Liver (tissue), 9 donors: ENCODE measurements around the gene MLLT3. TPM values are rescaled to one million over a fixed set of nuclear protein-coding genes. Genes with fewer than 3 reads are reported as not detected.

Experiments used
- DNase-seq: peaks from one replicate; pipeline ENCODE4 v3.0.0-alpha.2; 2017; ENCODE audit warnings: low spot score
- H3K27ac ChIP-seq, 2 donors: one replicate each; pipeline ENCODE4 v1.7.0; 2013; ENCODE audit warnings: inconsistent platforms in 2 of 2, low read length in 2 of 2, control low read depth in 1 of 2, low read depth in 1 of 2, mild to moderate bottlenecking in 1 of 2
- H3K27me3 ChIP-seq, 4 donors: one replicate each; pipeline versions ENCODE4 v1.6.1 to v1.7.0; 2013; ENCODE audit warnings: low read length in 3 of 4, inconsistent platforms in 1 of 4, mild to moderate bottlenecking in 1 of 4, moderate library complexity in 1 of 4; ENCODE audit not compliant: control insufficient read depth in 4 of 4, insufficient read depth in 4 of 4
- H3K36me3 ChIP-seq, 4 donors: one replicate each; pipeline versions ENCODE4 v1.6.1 to v1.7.0; 2013; ENCODE audit warnings: low read length in 3 of 4, mild to moderate bottlenecking in 3 of 4, low read depth in 1 of 4, moderate library complexity in 1 of 4; ENCODE audit not compliant: control insufficient read depth in 4 of 4, insufficient read depth in 3 of 4
- H3K4me1 ChIP-seq, 4 donors: one replicate each; pipeline versions ENCODE4 v1.6.1 to v1.7.0; 2013; ENCODE audit warnings: low read length in 3 of 4, mild to moderate bottlenecking in 3 of 4, moderate library complexity in 1 of 4; ENCODE audit not compliant: control insufficient read depth in 4 of 4, insufficient read depth in 4 of 4
- H3K4me3 ChIP-seq, 3 donors: one replicate each; pipeline versions ENCODE4 v1.6.1 to v1.7.0; 2013; ENCODE audit warnings: low read length in 3 of 3, control low read depth in 1 of 3, low read depth in 1 of 3, mild to moderate bottlenecking in 1 of 3
- H3K9ac ChIP-seq, 2 donors: one replicate each; pipeline ENCODE4 v1.7.0; 2013; ENCODE audit warnings: low read length in 2 of 2, mild to moderate bottlenecking in 2 of 2, moderate library complexity in 2 of 2, control low read depth in 1 of 2, low read depth in 1 of 2
- H3K9me3 ChIP-seq, 4 donors: one replicate each; pipeline versions ENCODE4 v1.6.1 to v1.7.0; 2013; ENCODE audit warnings: low read length in 3 of 4; ENCODE audit not compliant: control insufficient read depth in 4 of 4
- EGR1 ChIP-seq, 2 donors: IDR thresholded peaks; 2 replicates each; pipeline ENCODE4 v1.6.1; 2016 to 2018; ENCODE audit warnings: antibody characterized with exemption in 2 of 2, low read depth in 2 of 2
- FOXA1 ChIP-seq: IDR thresholded peaks from 2 replicates; pipeline ENCODE4 v1.6.1; 2016; ENCODE audit warnings: antibody characterized with exemption
- FOXA2 ChIP-seq: IDR thresholded peaks from 2 replicates; pipeline ENCODE4 v1.6.1; 2016; ENCODE audit warnings: antibody characterized with exemption
- GABPA ChIP-seq, 2 donors: IDR thresholded peaks in 1 of 2; conservative IDR thresholded peaks in 1 of 2; 2 replicates each; pipeline ENCODE4 v1.6.1; 2016; ENCODE audit warnings: antibody characterized with exemption in 2 of 2, mild to moderate bottlenecking in 1 of 2, moderate library complexity in 1 of 2
- HNF4A ChIP-seq, 2 donors: conservative IDR thresholded peaks; 2 replicates each; pipeline ENCODE4 v1.6.1; 2016; ENCODE audit warnings: antibody characterized with exemption in 2 of 2, mild to moderate bottlenecking in 2 of 2
- HNF4G ChIP-seq: IDR thresholded peaks from 2 replicates; pipeline ENCODE4 v1.6.1; 2016; ENCODE audit warnings: antibody characterized with exemption
- JUND ChIP-seq, 2 donors: IDR thresholded peaks; 2 replicates each; pipeline ENCODE4 v1.6.1; 2016; ENCODE audit warnings: antibody characterized with exemption in 2 of 2
- MAX ChIP-seq: IDR thresholded peaks from 2 replicates; pipeline ENCODE4 v1.6.1; 2016; ENCODE audit warnings: antibody characterized with exemption
- NR2F2 ChIP-seq: IDR thresholded peaks from 2 replicates; pipeline ENCODE4 v1.6.1; 2016; ENCODE audit warnings: antibody characterized with exemption
- RAD21 ChIP-seq, 2 donors: IDR thresholded peaks; 2 replicates each; pipeline ENCODE4 v1.6.1; 2016; ENCODE audit warnings: antibody characterized with exemption in 2 of 2, mild to moderate bottlenecking in 2 of 2
- RXRA ChIP-seq, 2 donors: IDR thresholded peaks; 2 replicates each; pipeline ENCODE4 v1.6.1; 2017 to 2018; ENCODE audit warnings: antibody characterized with exemption in 2 of 2, mild to moderate bottlenecking in 1 of 2
- SP1 ChIP-seq: IDR thresholded peaks from 2 replicates; pipeline ENCODE4 v1.6.1; 2018; ENCODE audit warnings: antibody characterized with exemption, mild to moderate bottlenecking
- TAF1 ChIP-seq: conservative IDR thresholded peaks from 2 replicates; pipeline ENCODE4 v1.6.1; 2016; ENCODE audit warnings: antibody characterized with exemption, mild to moderate bottlenecking
- YY1 ChIP-seq: IDR thresholded peaks from 2 replicates; pipeline ENCODE4 v1.6.1; 2016; ENCODE audit warnings: antibody characterized with exemption, mild to moderate bottlenecking
- WGBS: extraction: QIAGEN DNeasy Blood & Tissue Kit; methylation state at CpG from one replicate; pipeline ENCODE4 v1.1.7; 2013; 5-methylcytosine and 5-hydroxymethylcytosine counted together
- polyA plus RNA-seq, 2 donors: library from polyadenylated mRNA; stranded (reverse) in 1 of 2; unstranded in 1 of 2; fragments of 200-250 nt in 1 of 2; fragments of >200 nt in 1 of 2; fragmentation: Nextera tagmentation in 1 of 2; extraction: Ambion mirVana in 1 of 2; gene quantifications; one replicate each; pipeline versions ENCODE4 v1.2.1 to v1.2.3, GENCODE V29; 2013 to 2015
- total RNA-seq, 2 donors: library from RNA; depleted of rRNA; stranded (reverse); fragments of >200 nt; gene quantifications; one replicate each; pipeline ENCODE4 v1.2.3, GENCODE V29; 2014
- TF ChIP-seq, protein P1 (sequence below): IDR thresholded peaks from 2 replicates; pipeline ENCODE4 v1.6.1; 2016; ENCODE audit warnings: antibody characterized with exemption, mild to moderate bottlenecking
- TF ChIP-seq, protein P2 (sequence below): IDR thresholded peaks from 2 replicates; pipeline ENCODE4 v1.6.1; 2016; ENCODE audit warnings: antibody characterized with exemption
- TF ChIP-seq, protein P3 (sequence below): fragments of 150-350 bp; IDR thresholded peaks from 2 replicates; pipeline ENCODE4 v1.5.1; 2017; ENCODE audit warnings: improper control_type of control experiment, low read depth, low read length; ENCODE audit not compliant: missing input control
- donor health status: healthy.
- donor health status: healthy.
- donor health status: healthy.
- donor health status: healthy.
- donor health status: healthy.

Gene MLLT3
- total and polyA plus RNA-seq, 4 donors = 0.79 to 25.5 (median 1.3) TPM

DNA sequence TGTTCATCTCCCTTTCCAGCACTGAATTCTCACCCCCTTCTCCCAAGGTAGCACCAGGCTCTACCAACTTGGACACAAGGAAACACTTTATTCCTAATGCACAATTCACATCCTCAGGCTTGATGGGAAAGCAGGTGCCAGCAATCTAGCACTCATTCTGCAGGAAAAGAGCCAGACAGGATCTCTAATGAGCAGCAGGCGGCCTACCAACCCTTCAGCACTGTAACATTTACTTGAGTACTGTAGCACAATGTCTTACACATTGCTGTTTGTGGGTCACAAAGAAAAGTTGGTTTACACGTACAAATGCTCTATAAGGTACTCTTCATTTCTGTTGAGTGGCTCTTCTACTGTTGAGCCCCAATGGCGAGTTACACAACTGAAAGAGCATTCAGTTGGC lies 254.4 kb downstream of the MLLT3 start:
- TF ChIP-seq HNF4G = no peak
- TF ChIP-seq JUND (IDR thresholded peaks at IDR 0.05) = no peak
- no peak for TF ChIP-seq RAD21 (IDR thresholded peaks at IDR 0.05)
- no peak for TF ChIP-seq EGR1 (IDR thresholded peaks at IDR 0.05; ENCODE audit: low read depth in 2 of 2)
- TF ChIP-seq, protein P1, sequence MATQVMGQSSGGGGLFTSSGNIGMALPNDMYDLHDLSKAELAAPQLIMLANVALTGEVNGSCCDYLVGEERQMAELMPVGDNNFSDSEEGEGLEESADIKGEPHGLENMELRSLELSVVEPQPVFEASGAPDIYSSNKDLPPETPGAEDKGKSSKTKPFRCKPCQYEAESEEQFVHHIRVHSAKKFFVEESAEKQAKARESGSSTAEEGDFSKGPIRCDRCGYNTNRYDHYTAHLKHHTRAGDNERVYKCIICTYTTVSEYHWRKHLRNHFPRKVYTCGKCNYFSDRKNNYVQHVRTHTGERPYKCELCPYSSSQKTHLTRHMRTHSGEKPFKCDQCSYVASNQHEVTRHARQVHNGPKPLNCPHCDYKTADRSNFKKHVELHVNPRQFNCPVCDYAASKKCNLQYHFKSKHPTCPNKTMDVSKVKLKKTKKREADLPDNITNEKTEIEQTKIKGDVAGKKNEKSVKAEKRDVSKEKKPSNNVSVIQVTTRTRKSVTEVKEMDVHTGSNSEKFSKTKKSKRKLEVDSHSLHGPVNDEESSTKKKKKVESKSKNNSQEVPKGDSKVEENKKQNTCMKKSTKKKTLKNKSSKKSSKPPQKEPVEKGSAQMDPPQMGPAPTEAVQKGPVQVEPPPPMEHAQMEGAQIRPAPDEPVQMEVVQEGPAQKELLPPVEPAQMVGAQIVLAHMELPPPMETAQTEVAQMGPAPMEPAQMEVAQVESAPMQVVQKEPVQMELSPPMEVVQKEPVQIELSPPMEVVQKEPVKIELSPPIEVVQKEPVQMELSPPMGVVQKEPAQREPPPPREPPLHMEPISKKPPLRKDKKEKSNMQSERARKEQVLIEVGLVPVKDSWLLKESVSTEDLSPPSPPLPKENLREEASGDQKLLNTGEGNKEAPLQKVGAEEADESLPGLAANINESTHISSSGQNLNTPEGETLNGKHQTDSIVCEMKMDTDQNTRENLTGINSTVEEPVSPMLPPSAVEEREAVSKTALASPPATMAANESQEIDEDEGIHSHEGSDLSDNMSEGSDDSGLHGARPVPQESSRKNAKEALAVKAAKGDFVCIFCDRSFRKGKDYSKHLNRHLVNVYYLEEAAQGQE = no peak
- TF ChIP-seq FOXA1 = no peak
- no peak for TF ChIP-seq NR2F2
- TF ChIP-seq, protein P2, sequence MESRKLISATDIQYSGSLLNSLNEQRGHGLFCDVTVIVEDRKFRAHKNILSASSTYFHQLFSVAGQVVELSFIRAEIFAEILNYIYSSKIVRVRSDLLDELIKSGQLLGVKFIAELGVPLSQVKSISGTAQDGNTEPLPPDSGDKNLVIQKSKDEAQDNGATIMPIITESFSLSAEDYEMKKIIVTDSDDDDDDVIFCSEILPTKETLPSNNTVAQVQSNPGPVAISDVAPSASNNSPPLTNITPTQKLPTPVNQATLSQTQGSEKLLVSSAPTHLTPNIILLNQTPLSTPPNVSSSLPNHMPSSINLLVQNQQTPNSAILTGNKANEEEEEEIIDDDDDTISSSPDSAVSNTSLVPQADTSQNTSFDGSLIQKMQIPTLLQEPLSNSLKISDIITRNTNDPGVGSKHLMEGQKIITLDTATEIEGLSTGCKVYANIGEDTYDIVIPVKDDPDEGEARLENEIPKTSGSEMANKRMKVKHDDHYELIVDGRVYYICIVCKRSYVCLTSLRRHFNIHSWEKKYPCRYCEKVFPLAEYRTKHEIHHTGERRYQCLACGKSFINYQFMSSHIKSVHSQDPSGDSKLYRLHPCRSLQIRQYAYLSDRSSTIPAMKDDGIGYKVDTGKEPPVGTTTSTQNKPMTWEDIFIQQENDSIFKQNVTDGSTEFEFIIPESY = no peak
- TF ChIP-seq MAX = no peak
- no peak for TF ChIP-seq TAF1
- no peak for TF ChIP-seq SP1
- no peak for TF ChIP-seq YY1
- TF ChIP-seq GABPA (IDR thresholded peaks at IDR 0.05 in 1 of 2, conservative IDR thresholded peaks at IDR 0.05 in 1 of 2) = no peak
- no peak for TF ChIP-seq RXRA (IDR thresholded peaks at IDR 0.05)
- WGBS = 94% methylated on average over 3 of the region's 3 CpGs
- no peak overlapping the region for H3K4me3 ChIP-seq

GRCh38 chr9:20364959-20365358 lies 257.3 kb downstream of the MLLT3 start:
- Histone ChIP-seq H3K36me3 (no peaks in the 10 kb centered on the region), H3K9ac (no peak overlapping the region), H3K4me1 (no peaks in the 10 kb centered on the region), H3K9me3 (no peaks in the 10 kb centered on the region), H3K27ac (no peak overlapping the region), H3K4me3 (no peak overlapping the region), H3K27me3 (no peaks in the 10 kb centered on the region)
- TF ChIP-seq GABPA (IDR thresholded peaks at IDR 0.05 in 1 of 2, conservative IDR thresholded peaks at IDR 0.05 in 1 of 2) (no peak), EGR1 (IDR thresholded peaks at IDR 0.05; ENCODE audit: low read depth in 2 of 2) (no peak), HNF4A (conservative IDR thresholded peaks at IDR 0.05) (no peak), RAD21 (IDR thresholded peaks at IDR 0.05) (no peak), JUND (IDR thresholded peaks at IDR 0.05) (no peak), HNF4G (no peak), RXRA (IDR thresholded peaks at IDR 0.05) (no peak), YY1 (no peak), FOXA2 (no peak), MAX (no peak), TAF1 (no peak)
- TF ChIP-seq, protein P3, sequence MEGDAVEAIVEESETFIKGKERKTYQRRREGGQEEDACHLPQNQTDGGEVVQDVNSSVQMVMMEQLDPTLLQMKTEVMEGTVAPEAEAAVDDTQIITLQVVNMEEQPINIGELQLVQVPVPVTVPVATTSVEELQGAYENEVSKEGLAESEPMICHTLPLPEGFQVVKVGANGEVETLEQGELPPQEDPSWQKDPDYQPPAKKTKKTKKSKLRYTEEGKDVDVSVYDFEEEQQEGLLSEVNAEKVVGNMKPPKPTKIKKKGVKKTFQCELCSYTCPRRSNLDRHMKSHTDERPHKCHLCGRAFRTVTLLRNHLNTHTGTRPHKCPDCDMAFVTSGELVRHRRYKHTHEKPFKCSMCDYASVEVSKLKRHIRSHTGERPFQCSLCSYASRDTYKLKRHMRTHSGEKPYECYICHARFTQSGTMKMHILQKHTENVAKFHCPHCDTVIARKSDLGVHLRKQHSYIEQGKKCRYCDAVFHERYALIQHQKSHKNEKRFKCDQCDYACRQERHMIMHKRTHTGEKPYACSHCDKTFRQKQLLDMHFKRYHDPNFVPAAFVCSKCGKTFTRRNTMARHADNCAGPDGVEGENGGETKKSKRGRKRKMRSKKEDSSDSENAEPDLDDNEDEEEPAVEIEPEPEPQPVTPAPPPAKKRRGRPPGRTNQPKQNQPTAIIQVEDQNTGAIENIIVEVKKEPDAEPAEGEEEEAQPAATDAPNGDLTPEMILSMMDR = no peak
- TF ChIP-seq, protein P2 = no peak
- DNase-seq = no peak
- WGBS = 78% methylated on average over 3 of the region's 3 CpGs

More for the DNA sequence above, 254.4 kb downstream of the MLLT3 start:
- no peaks in the 10 kb centered on the region for H3K4me1 ChIP-seq
- no peaks in the 10 kb centered on the region for H3K9me3 ChIP-seq
- no peak for DNase-seq
- no peak overlapping the region for H3K9ac ChIP-seq
- H3K36me3 ChIP-seq = no peaks in the 10 kb centered on the region
- no peaks in the 10 kb centered on the region for H3K27me3 ChIP-seq
- H3K27ac ChIP-seq = no peak overlapping the region
